ENCODE measurements around the gene MISFA. TPM values are rescaled to one million over a fixed set of nuclear protein-coding genes. Genes with fewer than 3 reads are reported as not detected.
A peak's percentile ranks its signal among the peaks of the same experiment; 100 is the strongest.
"Not testable (repeated sequence)": the region's sequence is repeated elsewhere in the genome, so short reads cannot be mapped to it uniquely, and the experiment has no call there.

Gene MISFA
- 6.4 TPM for total RNA-seq
- long read RNA-seq, partial matches to known transcripts = 0 of 1 reads
- long read RNA-seq, other reads (novel, unspliced or antisense) = 1 of 1 reads

DNA sequence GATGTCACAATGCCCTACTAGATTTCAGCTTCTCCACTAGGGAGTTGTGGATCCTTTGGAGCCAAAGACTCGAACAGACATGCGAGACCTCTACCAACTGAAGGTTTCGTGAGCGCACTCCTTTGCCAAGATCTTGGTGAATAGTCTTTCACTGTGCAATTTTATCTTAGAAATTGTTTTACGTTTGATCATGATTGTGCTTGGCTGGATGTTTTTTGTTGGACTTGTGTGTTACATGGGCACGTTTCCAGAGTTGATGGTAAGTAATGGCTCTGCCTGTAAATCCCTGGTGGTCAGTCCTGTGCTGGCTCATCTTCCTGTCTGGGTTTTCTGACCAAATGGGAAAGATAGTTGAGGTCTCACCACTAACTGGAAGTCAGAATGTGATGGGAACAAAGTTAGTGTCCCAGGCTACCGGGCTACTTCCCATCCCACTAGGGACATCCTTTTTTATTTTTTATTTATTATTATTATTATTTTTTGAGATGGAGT is at the start of gene MISFA:
Gene MISFA (plus strand): TSS at position 51 of the 492 bp plus-strand sequence. CDS start 140 bp downstream, at position 191.
- intact Hi-C loops (cut with DNase I) = no loop called here
- no peak for DNase-seq (ENCODE audit: low spot score)

DNA sequence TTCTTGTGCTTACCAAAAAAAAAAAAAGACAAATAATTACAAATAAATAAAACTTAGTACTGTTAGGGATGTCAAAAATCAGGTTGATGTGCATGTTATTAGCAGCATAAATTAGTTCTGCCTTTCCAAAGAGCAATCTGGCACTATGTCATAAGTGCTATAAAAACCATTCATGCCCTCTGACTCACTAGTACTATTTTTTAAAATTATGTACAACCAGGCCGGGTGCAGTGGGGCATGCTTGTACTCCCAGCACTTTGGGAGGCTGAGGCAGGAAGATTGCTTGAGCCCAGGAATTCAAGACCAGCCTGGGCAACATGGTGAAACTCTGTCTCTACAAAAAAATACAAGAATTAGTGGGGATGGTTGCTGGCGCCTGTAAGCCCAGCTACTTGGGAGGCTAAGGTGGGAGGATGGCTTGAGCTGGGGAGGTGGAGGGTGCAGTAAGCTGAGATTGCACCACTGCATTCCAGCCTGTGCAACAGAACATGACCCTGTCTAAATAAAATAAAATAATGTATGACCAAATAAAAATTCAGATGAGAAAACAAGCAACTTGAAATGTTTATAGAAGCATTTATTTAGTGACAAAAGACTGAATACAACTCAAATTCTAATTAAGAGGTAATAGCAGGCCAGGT is 36.4 kb upstream of the MISFA start:
- DNase-seq (ENCODE audit: low spot score) = no peak
- intact Hi-C loops (cut with DNase I) = no loop called here

DNA sequence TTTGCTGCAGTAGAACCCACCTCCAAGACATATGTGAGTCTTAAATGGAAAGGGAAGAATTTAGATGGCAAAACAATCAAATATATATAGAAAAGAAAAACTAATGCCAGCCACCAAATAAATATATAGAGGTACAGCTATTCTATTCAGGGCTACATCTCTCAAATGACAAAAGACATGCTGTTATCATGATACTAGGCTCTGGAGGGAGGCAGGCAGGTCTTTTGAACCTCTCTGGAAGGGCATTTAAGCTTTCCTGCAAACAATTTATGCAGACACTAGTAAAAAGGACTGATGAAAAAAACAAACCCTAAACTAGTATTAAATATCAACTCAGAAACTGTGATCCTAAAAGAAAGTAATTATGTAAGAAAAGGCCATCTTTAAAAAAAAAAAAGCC is 35.4 kb upstream of the MISFA start:
- no peak for DNase-seq (ENCODE audit: low spot score)
- intact Hi-C loops (cut with DNase I) = no loop called here

- DNase-seq (ENCODE audit: low spot score) = no peak
- intact Hi-C loops (cut with DNase I) = no loop called here
These were observed 33.2 kb upstream of the MISFA start for GRCh38 chr11:18566406-18566805.

- DNase-seq (ENCODE audit: low spot score) = no peak
These were observed 32.5 kb upstream of the MISFA start for GRCh38 chr11:18567081-18567480.

DNA sequence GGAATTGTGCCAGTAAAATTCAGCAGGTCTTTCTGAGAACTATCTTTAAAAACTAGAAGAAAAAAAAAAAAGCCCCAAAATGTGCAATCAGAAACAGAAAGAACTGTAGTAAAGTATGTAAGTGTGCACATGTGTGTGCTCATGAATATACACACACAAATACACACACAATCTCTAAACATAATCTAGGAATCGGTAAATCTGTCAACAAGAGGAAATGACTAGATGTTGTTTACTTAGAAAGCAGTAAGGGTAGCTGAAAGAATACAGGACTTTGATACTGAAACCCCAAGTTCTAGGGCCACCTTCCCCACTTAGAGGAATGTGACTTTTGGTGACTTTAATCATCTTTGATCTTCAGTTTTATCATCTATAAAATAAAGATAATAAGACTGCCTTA is 24.2 kb upstream of the MISFA start:
- no peak for DNase-seq (ENCODE audit: low spot score)
- intact Hi-C loops (cut with DNase I) = no loop called here

More at GRCh38 chr11:18567081-18567480, 32.5 kb upstream of the MISFA start:
- intact Hi-C loops (cut with DNase I) = no loop called here

DNA sequence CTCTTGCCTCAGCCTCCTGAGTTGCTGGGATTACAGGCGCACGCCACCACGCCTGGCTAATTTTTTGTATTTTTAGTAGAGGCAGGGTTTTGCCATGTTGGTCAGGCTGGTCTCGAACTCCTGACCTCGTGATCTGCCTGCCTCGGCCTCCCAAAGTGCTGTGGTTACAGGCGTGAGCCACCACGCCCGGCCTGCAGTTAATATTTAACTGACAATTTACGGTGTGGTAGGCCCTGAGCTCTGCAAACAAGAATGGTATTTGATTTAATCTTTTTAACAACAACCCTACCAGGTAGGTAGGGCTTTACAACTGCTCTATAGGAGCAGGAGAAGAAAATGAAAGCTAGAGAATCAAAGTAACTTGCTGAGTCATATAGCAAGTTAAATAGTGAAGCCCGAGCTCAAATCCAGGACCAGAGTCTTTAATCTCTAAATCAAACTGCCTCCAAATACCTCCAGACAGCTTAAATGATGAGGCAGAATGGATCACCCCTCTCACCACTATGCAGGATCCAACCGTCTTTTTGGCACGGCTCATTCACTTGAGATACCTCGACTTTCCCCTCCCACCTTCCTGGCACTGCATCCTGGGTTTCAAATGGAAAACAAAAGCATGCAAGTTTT is 20.5 kb upstream of the MISFA start:
- DNase-seq (ENCODE audit: low spot score) = no peak

DNA sequence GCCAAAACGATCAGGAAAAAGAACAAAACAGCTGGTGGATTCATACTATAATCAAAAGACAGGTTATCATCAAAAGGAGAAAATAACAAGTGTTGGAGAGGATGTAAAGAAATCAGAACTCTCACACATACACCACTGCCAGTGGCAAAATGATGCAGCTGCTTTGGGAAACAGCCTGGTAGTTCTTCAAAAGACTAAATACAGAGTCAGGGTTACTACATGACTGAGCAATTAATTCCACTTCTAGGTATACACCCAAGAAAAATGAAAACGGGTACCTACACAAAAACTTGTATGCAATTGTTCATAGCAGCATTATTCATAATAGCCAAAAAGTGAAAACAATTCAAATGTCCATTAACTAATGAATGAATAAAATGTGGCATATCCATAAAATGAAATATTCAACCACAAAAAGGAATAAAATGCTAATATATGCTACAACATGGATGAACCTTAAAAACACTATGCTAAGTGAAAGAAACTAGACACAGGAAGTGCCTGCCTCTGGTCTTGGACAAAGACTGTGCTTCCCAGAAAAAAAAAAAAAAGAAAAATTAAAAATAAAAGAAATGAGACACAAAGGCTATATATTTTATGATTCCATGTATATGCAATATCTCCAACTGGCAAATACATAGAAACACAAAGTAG is 19.3 kb upstream of the MISFA start:
- intact Hi-C loops (cut with DNase I) = no loop called here
- DNase-seq (ENCODE audit: low spot score) = no peak

More for the DNA sequence above, 20.5 kb upstream of the MISFA start:
- intact Hi-C loops (cut with DNase I) = no loop called here

DNA sequence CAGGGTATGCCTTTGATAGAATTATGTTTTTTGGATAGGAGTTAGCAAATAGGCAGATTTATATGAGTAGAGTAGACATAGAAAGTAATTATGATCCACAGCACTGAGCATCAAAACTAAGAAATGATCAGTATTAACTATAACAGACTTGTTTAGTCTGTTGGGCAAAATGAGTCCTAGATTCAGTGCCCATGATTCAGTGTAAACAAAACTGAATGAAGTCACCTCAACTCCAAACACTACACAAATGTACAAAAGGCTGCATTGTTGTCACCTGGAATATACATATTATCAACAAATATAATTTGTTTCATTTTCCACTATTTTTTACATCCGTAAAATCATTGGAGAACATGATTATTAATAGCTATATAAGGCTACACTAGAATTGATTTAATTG is 17.8 kb upstream of the MISFA start:
- no peak for DNase-seq (ENCODE audit: low spot score)
- intact Hi-C loops (cut with DNase I) = no loop called here

DNA sequence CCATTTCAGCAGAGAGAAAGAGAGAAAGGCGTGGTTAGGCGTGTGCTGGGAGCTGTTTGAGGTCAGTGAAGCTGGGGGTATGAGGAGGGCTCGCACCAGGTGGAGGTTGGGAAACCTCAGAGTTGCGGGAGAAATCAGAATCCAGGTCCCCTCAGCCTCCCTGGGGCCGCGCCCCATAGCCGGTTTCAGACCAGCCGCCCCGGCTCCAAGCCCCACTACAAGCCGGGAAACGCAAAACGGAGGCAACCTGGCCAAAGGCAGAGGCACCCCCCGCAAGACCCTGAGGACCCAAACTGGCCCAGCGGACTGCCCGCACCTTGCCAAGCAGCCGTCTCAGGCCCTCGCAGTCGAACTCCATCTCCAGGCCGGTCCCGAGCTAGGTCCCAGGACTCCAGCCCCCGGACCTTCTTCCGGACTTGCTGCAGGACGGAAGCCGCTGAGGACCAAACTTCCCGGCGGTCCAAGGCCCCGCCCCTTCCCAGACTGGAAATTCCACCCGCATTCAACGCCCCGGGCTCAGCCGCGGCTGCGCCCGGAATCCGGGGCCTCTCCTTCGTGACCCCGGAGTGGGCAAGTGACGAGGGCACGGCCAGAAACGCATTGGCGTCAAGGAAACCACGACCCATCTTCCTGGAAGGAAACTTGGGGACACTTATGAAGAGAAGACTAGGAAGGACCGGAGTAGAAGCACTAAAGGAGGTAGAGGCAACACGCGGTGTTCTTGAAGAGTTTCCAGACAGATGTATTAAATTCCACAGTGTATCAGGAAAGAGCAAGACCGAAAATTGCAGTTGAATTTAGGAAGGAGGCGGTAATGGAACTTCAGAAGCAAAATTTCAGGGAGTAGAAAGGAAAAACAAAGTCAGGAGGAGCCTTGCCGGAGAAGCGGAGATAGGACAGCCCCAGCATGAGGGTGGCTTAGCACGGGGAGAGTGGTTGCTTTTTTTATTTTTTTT is 11.0 kb upstream of the MISFA start, which contains the start of gene UEVLD:
Gene UEVLD (minus strand): TSS at position 438 of the 956 bp plus-strand sequence. CDS start 80 bp downstream, at position 358.
- intact Hi-C loops (cut with DNase I) = loop anchor here (2.0 to 5.0 kb wide), 2 partner anchors 46 to 109 kb away; partner anchors contain the start of genes SPTY2D1 and TMEM86A
- peak; percentile 94 for DNase-seq (ENCODE audit: low spot score)

- intact Hi-C loops (cut with DNase I) = no loop called here
- DNase-seq (ENCODE audit: low spot score) = no peak
These were observed 9.0 kb upstream of the MISFA start for GRCh38 chr11:18590571-18590970.

DNA sequence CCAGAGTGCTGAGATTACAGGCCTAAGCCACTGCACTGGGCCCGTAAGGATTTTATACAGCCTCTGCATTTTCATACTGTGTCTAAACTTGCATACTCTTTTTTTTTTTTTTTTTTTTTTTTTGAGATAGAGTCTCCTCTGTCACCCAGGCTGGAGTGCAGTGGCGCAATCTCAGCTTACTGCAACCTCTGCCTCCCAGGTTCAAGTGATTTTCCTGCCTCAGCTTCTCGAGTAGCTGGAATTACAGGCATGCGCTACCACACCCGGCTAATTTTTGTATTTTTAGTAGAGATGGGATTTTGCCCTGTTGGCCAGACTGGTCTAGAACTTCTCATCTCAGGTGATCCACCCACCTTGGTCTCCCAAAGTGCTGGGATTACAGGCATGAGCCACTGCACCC is 5.5 kb upstream of the MISFA start:
- intact Hi-C loops (cut with DNase I); DNase-seq (ENCODE audit: low spot score): not testable (repeated sequence)

DNA sequence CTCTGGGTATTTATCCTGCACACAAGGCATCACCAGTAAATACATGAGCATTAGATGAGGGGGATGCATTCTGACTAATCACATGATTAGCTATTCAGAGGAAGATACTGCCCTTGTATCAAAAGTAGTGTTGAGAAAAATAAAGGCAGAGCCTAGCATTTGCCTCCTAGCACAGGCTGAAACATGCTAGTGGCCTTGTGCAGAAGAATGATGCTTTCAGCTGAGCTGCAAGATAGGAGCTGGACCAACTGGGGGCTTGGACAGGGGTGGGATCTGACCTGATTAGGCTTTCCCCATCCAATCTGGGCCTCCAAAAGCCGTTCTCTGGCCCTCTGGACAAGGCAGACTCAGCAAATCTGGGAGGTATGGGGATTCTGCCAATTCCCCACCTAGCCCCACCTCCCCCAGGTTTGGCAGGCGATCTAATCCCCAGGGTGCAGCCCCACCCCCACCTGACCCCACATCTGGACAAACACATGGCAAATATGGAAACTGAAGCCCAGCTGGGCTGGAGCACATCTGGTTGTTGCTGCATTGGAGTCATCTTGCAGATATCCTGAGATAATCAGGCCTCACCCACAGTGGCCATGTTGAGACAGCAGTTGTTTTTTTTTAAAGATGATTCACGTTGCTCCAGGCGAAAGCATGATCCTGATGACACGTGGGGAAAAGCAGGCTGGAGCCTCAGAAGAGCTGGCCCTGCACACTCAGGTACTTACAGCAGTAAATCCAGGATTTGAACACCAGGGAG is 4.4 kb upstream of the MISFA start:
- no peak for DNase-seq (ENCODE audit: low spot score)
- intact Hi-C loops (cut with DNase I) = no loop called here

DNA sequence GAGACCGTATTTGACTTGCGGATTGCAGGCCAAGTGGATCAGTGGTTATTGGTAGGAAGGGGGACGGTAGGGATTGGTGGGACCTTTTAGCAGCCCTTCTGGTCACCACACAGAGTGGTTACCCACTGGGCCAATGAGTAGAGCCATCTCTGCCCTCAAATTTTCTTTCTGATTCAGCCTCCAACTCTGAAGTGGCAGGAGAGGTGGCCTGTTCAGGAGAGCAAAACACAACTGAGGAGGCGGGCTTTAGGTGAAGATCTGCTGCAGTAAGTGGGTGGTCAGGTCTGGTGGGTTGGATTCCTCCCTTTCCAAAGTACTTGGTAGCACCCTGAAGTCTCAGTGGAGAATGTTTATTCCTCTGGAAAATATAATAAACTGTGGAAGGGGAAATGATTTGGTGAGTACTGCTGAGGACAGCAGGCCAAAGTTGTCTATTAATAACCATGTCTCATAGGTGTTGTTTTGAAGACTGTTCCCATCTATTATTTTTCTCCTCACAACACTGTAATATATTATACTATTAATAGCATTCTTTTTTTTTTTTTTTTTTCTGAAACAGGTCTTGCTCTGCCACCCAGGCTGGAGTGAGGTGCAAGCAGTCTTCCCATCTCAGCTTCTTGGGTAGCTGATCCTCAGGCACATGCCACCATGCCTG is 1.5 kb downstream of the MISFA start:
- intact Hi-C loops (cut with DNase I) = no loop called here
- no peak for DNase-seq (ENCODE audit: low spot score)

DNA sequence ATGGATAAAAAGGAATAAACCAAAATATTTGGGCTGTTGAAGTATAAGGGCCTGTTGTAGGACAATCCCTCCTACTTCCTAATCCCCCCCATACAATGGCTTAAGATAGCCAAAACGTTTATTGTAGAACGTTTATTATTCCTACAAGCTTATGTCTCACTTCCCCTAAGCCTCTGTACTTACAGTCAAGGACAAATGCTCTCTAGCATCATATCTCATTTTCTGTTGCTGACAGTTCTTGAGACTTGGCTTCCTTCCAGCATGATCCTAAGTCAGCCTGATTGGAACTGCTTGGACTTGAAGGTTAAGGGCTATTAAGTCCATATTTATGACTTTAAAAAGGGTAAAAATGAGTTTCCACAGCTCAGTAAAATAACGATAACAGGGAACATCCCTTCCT is 8.8 kb downstream of the MISFA start:
- intact Hi-C loops (cut with DNase I) = no loop called here
- no peak for DNase-seq (ENCODE audit: low spot score)

DNA sequence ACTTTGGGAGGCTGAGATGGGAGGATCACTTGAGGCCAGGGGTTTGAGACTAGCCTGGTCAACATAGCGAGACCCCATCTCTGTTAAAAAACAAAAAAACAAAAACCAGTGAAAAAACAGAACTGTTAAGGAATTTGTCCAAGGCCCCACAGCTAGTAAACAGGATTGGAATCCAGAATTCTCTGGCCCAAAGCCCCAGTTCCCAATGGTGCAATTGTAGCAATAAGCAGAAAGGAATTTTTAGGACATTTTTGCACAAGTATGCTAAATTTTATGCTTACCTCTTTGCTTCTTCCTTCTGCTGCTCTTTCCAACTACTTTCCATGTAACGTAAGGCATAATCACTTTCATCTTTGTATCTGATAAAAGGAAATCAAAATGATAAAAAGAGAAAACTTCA is 11.6 kb downstream of the MISFA start:
- intact Hi-C loops (cut with DNase I) = no loop called here

GRCh38 chr11:18612394-18612793 is 12.8 kb downstream of the MISFA start:
- DNase-seq (ENCODE audit: low spot score) = no peak
- intact Hi-C loops (cut with DNase I) = no loop called here

More for the DNA sequence above, 11.6 kb downstream of the MISFA start:
- DNase-seq (ENCODE audit: low spot score) = no peak

GRCh38 chr11:18614667-18615066 is 15.1 kb downstream of the MISFA start:
- DNase-seq (ENCODE audit: low spot score) = no peak
- intact Hi-C loops (cut with DNase I) = no loop called here
